NT2/D1 (cell line): ENCODE measurements around the gene EDEM3.

Source experiments
- DNase-seq: peaks from one replicate; pipeline ENCODE4 v3.0.0-alpha.2; 2011; ENCODE audit warnings: low read depth, low spot score
- H3K27me3 ChIP-seq: 2 replicates; pipeline ENCODE4 v1.6.0; 2011; ENCODE audit warnings: mild to moderate bottlenecking; ENCODE audit not compliant: insufficient read length, insufficient read depth
- H3K36me3 ChIP-seq: 2 replicates; pipeline ENCODE4 v1.6.1; 2011; ENCODE audit warnings: mild to moderate bottlenecking, low read length, mixed read lengths; ENCODE audit not compliant: insufficient read depth, insufficient read length
- H3K4me1 ChIP-seq: 2 replicates; pipeline ENCODE4 v1.5.1; 2011; ENCODE audit not compliant: insufficient read depth, insufficient read length
- H3K4me3 ChIP-seq: 2 replicates; pipeline ENCODE4 v1.5.1; 2011; ENCODE audit warnings: low read depth; ENCODE audit not compliant: insufficient read length
- H3K9ac ChIP-seq: 2 replicates; pipeline ENCODE4 v1.6.0; 2011; ENCODE audit warnings: low read depth; ENCODE audit not compliant: insufficient read length
- H3K9me3 ChIP-seq: 2 replicates; pipeline ENCODE4 v1.5.1; 2011; ENCODE audit warnings: mild to moderate bottlenecking, low read length; ENCODE audit not compliant: insufficient read depth
- SUZ12 ChIP-seq: IDR thresholded peaks from 2 replicates; pipeline ENCODE4 v1.6.1; 2011; ENCODE audit not compliant: insufficient read length, insufficient read depth; ENCODE audit errors: extremely low read depth
- YY1 ChIP-seq: IDR thresholded peaks from 2 replicates; pipeline ENCODE4 v1.6.1; 2011; ENCODE audit not compliant: insufficient read length, insufficient read depth
- ZNF274 ChIP-seq: IDR thresholded peaks from 2 replicates; pipeline ENCODE4 v1.6.1; 2011; ENCODE audit warnings: mild to moderate bottlenecking, low read depth, low read length

The EDEM3 gene

DNA sequence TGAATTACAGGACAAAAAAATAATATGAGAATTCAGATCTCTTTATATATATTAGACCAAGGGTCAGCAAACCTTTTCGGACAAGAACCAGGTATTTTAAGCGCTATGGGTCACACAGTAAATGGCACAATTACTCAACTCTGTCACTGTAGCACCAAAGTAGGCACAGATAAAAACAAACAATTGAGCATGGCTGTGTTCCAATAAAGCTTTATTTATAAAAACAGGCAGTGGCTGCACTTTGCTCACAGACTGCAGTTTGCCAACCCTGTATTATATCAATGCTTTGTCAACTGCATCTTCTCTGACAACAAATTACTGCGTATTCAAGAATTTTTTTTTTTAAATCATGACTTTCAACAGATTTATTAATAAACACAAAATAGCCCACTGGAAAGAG, 29.8 kb downstream of the EDEM3 start:
- peaks cover 25% of the 10 kb centered on the region for H3K36me3 ChIP-seq
- no peak for DNase-seq
- no peak overlapping the region for H3K9ac ChIP-seq

DNA sequence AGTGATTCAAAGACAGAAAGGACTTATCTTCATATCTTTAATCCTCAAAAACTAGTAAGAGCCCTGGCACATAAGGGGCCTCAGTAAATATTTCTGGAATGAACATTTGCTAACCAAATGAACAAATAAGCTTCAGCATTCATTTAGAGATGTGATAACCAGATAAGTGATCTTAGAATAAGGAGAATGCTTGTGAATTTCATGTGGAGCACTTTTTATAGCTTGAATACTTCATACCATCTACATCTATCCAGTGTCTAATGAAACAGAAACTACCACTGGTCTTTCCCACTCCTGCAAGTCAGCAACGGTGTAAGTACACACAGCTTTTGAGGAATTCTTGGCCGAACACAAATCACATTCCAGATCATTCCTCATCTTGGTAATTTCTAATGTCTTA, 38.5 kb downstream of the EDEM3 start:
- H3K4me1 ChIP-seq: no peaks in the 10 kb centered on the region
- TF ChIP-seq ZNF274: no peak
- TF ChIP-seq YY1: no peak
- no peak for TF ChIP-seq SUZ12
- H3K36me3 ChIP-seq: peaks cover 82% of the 10 kb centered on the region
- H3K9me3 ChIP-seq: no peaks in the 10 kb centered on the region
- no peaks in the 10 kb centered on the region for H3K27me3 ChIP-seq
- H3K4me3 ChIP-seq: no peak overlapping the region
- no peak for DNase-seq
- no peak overlapping the region for H3K9ac ChIP-seq

More for the DNA sequence above, 29.8 kb downstream of the EDEM3 start:
- Histone ChIP-seq H3K4me3 (no peak overlapping the region), H3K9me3 (no peaks in the 10 kb centered on the region), H3K27me3 (no peaks in the 10 kb centered on the region), H3K4me1 (no peaks in the 10 kb centered on the region)
- TF ChIP-seq SUZ12 (no peak), ZNF274 (no peak), YY1 (no peak)

DNA sequence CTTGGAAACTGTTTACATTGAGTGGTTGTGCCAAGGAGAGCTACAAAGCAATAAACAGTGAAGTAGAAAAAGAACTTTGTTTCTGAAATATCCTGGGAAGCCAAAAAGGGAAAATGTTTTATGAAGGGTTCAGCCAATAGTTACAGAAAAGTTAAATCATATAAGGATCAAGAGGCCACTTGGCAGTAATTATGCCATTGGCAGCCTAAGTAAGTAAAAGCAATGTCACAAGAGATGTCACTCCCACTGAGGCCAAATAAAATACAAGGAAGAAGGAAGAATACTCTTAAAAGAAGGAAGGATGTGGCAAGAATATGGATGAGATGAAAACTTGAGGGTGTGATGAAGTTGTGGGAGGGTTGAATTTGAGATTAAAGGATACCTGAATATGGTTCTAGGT, 45.2 kb downstream of the EDEM3 start:
- H3K27me3 ChIP-seq: no peaks in the 10 kb centered on the region
- TF ChIP-seq YY1 (no peak), SUZ12 (no peak), ZNF274 (no peak)
- H3K4me3 ChIP-seq: no peak overlapping the region
- H3K36me3 ChIP-seq: peaks cover 78% of the 10 kb centered on the region
- no peak for DNase-seq
- no peaks in the 10 kb centered on the region for H3K9me3 ChIP-seq
- H3K9ac ChIP-seq: no peak overlapping the region
- no peaks in the 10 kb centered on the region for H3K4me1 ChIP-seq

DNA sequence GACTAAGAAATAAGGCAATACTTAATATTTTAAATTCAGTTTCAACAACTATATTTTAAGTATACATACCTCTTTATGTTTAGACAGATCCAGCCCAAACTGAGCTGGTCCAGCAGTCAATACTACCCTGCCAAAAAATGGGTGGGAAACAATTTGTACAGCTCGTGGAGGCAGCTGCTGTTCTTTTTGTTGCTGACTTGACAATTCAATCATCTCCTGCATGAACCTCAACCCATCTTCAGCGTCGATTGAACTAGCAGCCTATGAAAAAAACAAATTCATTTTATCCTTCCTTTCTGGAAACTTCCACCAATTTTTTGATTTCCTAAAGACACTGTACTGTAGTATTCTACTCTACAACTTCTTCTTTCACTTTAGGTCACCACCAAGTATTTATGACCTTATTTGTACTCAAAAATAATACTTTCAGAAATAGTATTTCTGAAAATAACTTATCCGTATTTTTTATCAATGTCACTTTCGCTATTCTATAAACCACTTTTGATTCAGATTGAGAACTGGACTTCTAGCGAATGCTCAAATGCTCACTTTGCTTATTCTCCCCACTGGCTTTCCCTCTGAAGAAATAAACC, 46.5 kb downstream of the EDEM3 start:
- Histone ChIP-seq H3K4me1 (no peaks in the 10 kb centered on the region), H3K36me3 (peaks cover 77% of the 10 kb centered on the region), H3K9ac (no peak overlapping the region), H3K27me3 (no peaks in the 10 kb centered on the region), H3K9me3 (no peaks in the 10 kb centered on the region), H3K4me3 (no peak overlapping the region)
- no peak for TF ChIP-seq SUZ12
- DNase-seq: no peak

DNA sequence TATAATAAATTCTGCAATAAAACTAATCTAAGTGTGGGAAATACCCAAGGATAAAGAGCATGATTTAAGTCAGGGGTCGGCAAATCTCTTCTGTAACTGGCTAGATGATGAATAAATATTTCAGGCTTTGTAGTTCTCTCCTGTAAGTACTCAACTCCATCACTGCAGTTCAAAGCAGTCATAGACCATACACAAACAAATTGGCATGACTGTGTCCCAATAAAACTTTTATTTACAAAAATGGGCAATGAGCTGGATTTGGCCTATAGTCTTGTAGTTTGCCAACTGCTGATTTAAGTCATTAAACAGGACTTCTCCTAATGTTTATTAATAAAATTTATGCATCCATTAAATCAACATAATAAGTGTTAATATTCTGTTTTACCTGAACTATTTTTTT, 49.4 kb downstream of the EDEM3 start:
- no peak overlapping the region for H3K9ac ChIP-seq
- no peaks in the 10 kb centered on the region for H3K4me1 ChIP-seq
- H3K36me3 ChIP-seq: peaks cover 73% of the 10 kb centered on the region
- no peak for TF ChIP-seq ZNF274
- no peak for TF ChIP-seq SUZ12
- no peak for TF ChIP-seq YY1
- no peaks in the 10 kb centered on the region for H3K9me3 ChIP-seq
- H3K4me3 ChIP-seq: no peak overlapping the region
- H3K27me3 ChIP-seq: no peaks in the 10 kb centered on the region
- DNase-seq: no peak

DNA sequence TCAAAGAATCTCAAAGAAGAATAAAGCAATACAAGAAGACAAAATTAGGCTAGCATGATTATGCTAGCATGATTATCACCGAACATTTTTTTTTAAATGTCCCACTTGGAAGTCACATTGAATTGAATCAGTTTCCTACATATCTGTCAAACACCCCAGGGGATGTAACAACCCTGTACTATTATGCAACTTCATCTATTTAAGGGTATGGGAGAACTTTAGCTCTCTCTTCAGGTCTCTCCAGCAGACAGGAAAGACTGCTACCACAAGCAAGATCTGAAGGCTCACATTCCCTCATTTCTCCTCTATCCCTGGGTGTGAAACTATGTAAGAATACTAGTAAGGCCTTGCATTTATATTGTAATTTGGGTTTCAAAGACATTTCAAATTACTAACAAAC, 52.8 kb downstream of the EDEM3 start:
- Histone ChIP-seq H3K4me3 (no peak overlapping the region), H3K9ac (no peak overlapping the region), H3K36me3 (peaks cover 41% of the 10 kb centered on the region), H3K27me3 (no peaks in the 10 kb centered on the region), H3K4me1 (no peaks in the 10 kb centered on the region), H3K9me3 (no peaks in the 10 kb centered on the region)
- TF ChIP-seq SUZ12 (no peak), ZNF274 (no peak), YY1 (no peak)
- DNase-seq: no peak

DNA sequence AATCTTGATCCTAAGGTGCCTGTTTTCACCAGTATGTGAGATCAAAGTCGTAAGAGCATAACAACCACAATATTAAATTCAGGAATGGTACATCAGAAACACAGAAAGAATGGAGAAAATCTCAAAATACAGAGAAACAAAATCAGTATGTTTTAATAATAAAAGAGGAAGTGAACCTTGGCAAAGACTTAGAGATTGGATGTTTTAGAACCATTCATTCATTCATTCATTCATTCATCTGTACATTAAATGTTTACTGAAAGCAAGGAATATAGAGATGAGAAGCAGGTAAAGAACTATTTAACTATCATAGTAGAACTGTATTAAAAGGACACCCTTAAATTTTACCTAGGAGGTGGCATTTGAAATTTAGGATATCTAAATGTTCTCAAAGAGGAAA, 55.7 kb downstream of the EDEM3 start:
- Histone ChIP-seq H3K4me1 (no peaks in the 10 kb centered on the region), H3K9me3 (no peaks in the 10 kb centered on the region), H3K27me3 (no peaks in the 10 kb centered on the region), H3K4me3 (no peak overlapping the region), H3K9ac (no peak overlapping the region), H3K36me3 (peaks cover 29% of the 10 kb centered on the region)
- TF ChIP-seq ZNF274: no peak
- no peak for TF ChIP-seq YY1
- TF ChIP-seq SUZ12: no peak
- DNase-seq: no peak
